ENCODE measurements around the gene G6PC3.

DNA sequence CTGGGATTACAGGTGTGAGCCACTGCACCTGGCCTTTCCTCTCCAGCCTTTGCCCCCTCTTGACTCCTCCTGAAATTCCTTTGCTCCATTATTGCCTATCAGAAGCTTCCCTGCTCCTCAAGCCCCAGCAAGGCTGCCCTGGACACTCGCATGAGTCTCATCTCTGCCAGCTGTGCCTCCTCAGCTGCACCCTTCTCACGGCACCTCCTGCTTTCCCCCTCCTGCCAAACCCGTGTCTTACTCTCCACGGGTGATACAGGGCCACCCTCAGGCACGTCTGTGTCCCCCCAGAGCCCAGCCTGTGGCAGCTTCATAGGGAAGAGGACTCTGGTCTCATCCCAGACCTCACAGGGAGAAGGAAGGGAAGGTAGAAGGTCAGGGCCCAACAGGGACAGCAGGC lies 15.4 kb downstream of the G6PC3 start:
- TF ChIP-seq YY1 (IDR thresholded peaks at IDR 0.05) (no peak), HNF4A (conservative IDR thresholded peaks at IDR 0.05) (no peak), RAD21 (IDR thresholded peaks at IDR 0.05) (no peak), SP1 (IDR thresholded peaks at IDR 0.05) (no peak), CTCF (IDR thresholded peaks at IDR 0.05; ENCODE audit: low read depth, low read length, missing input control) (no peak)
- TF ChIP-seq, protein P1, sequence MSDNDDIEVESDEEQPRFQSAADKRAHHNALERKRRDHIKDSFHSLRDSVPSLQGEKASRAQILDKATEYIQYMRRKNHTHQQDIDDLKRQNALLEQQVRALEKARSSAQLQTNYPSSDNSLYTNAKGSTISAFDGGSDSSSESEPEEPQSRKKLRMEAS (IDR thresholded peaks at IDR 0.05): no peak

Measured in liver (tissue), 3 donors.